Upper lobe of left lung (tissue), 4 donors: ENCODE results near the gene ATXN7.

Experiments
- CTCF ChIP-seq, 6 experiments: fragments of 450-650 bp in 4 of 6; fragments of 200-600 bp in 2 of 6; sonication (generic) in 2 of 6; IDR thresholded peaks; one replicate each; pipeline ENCODE4 v1.5.1; 2016 to 2019; ENCODE audit warnings: antibody characterized with exemption in 6 of 6
- EP300 ChIP-seq, 4 donors: sonication (generic); formaldehyde crosslinking; IDR thresholded peaks; one replicate each; pipeline ENCODE4 v1.5.1; 2017; ENCODE audit warnings: antibody characterized with exemption in 4 of 4, control low read depth in 2 of 4
- POLR2A ChIP-seq, 4 donors: fragments of 450-650 bp; IDR thresholded peaks; one replicate each; pipeline ENCODE4 v1.5.1; 2016 to 2017; ENCODE audit warnings: antibody characterized with exemption in 4 of 4, mild to moderate bottlenecking in 2 of 4
- POLR2AphosphoS5 ChIP-seq, 2 donors: sonication (generic); formaldehyde crosslinking; IDR thresholded peaks; one replicate each; pipeline ENCODE4 v1.5.1; 2017; ENCODE audit warnings: antibody characterized with exemption in 2 of 2

GRCh38 chr3:63949005-63949404, 85.3 kb downstream of the ATXN7 start:
- TF ChIP-seq CTCF (IDR thresholded peaks at IDR 0.05) (no peak), POLR2A (IDR thresholded peaks at IDR 0.05) (no peak), EP300 (IDR thresholded peaks at IDR 0.05) (no peak), POLR2AphosphoS5 (IDR thresholded peaks at IDR 0.05) (no peak)
